K562 (cell line): ENCODE measurements around the gene COPS6. TPM values are rescaled to one million over a fixed set of nuclear protein-coding genes. Genes with fewer than 3 reads are reported as not detected.

ENCODE experiments used
- E2F4 ChIP-seq: sonication (generic); formaldehyde crosslinking; IDR thresholded peaks from 2 replicates; pipeline ENCODE4 v1.8.0; 2022; ENCODE audit warnings: mild to moderate bottlenecking, low read depth, missing genetic modification reagents
- EHMT2 ChIP-seq: fragments of 450-650 bp; IDR thresholded peaks from 2 replicates; pipeline ENCODE4 v1.6.1; 2018; ENCODE audit warnings: antibody characterized with exemption
- FOXJ2 ChIP-seq: fragments of 200-800 bp; sonication (Bioruptor generic); IDR thresholded peaks from 2 replicates; pipeline ENCODE4 v1.6.1; 2016; ENCODE audit warnings: missing genetic modification characterization, missing compliant biosample characterization
- HDAC6 ChIP-seq: IDR thresholded peaks from 2 replicates; pipeline ENCODE4 v1.6.1; 2012; ENCODE audit warnings: low read depth, mild to moderate bottlenecking, control low read depth, inconsistent platforms, low read length, moderate library complexity
- HNRNPL ChIP-seq: fragments of 200-400 bp; formaldehyde crosslinking; IDR thresholded peaks from 2 replicates; pipeline ENCODE4 v1.6.1; 2017; ENCODE audit warnings: low read depth, mild to moderate bottlenecking, low read length
- ILF3 ChIP-seq: fragments of 450-650 bp; IDR thresholded peaks from 2 replicates; pipeline ENCODE4 v1.6.1; 2018; ENCODE audit warnings: antibody characterized with exemption, mild to moderate bottlenecking, moderate library complexity, borderline replicate concordance
- KDM1A ChIP-seq, 2 experiments: fragments of 450-650 bp; IDR thresholded peaks; 2 replicates each; pipeline ENCODE4 v1.6.1; 2016; ENCODE audit warnings: mild to moderate bottlenecking in 2 of 2
- NR1H2 ChIP-seq: sonication (generic); formaldehyde crosslinking; IDR thresholded peaks from 2 replicates; pipeline ENCODE4 v1.4.0; 2020; ENCODE audit warnings: mild to moderate bottlenecking, missing genetic modification reagents
- POLR3A ChIP-seq: IDR thresholded peaks from 2 replicates; pipeline ENCODE4 v1.6.1; 2011; ENCODE audit warnings: borderline replicate concordance, mild to moderate bottlenecking, moderate library complexity; ENCODE audit not compliant: insufficient read length, insufficient read depth; ENCODE audit errors: extremely low read depth
- RBM17 ChIP-seq: fragments of 200-400 bp; formaldehyde crosslinking; IDR thresholded peaks from 2 replicates; pipeline ENCODE4 v1.6.1; 2017; ENCODE audit warnings: low read depth, mild to moderate bottlenecking, low read length, borderline replicate concordance
- SIRT6 ChIP-seq: IDR thresholded peaks from one replicate; pipeline ENCODE4 v1.6.1; 2012; ENCODE audit warnings: low read depth, mild to moderate bottlenecking, control low read depth, inconsistent platforms, low read length, moderate library complexity
- SLC30A9 ChIP-seq: fragments of 250-450 bp; sonication (Bioruptor Pico); IDR thresholded peaks from 2 replicates; pipeline ENCODE4 v1.8.0; 2022; ENCODE audit warnings: mild to moderate bottlenecking, moderate library complexity
- SMARCE1 ChIP-seq: fragments of 450-650 bp; IDR thresholded peaks from 2 replicates; pipeline ENCODE4 v1.7.1; 2016; ENCODE audit warnings: mild to moderate bottlenecking
- SNIP1 ChIP-seq: fragments of 450-650 bp; IDR thresholded peaks from 2 replicates; pipeline ENCODE4 v1.7.1; 2017; ENCODE audit warnings: low read depth, mild to moderate bottlenecking
- STAT6 ChIP-seq: sonication (generic); formaldehyde crosslinking; IDR thresholded peaks from 2 replicates; pipeline ENCODE4 v1.8.1; 2023; ENCODE audit warnings: mild to moderate bottlenecking, missing genetic modification reagents
- ZNF212 ChIP-seq: fragments of 450-650 bp; formaldehyde crosslinking; IDR thresholded peaks from 2 replicates; pipeline ENCODE4 v1.4.0; 2020; ENCODE audit warnings: mild to moderate bottlenecking
- ZNF589 ChIP-seq: fragments of 200-800 bp; sonication (Bioruptor generic); IDR thresholded peaks from 2 replicates; pipeline ENCODE4 v1.6.1; 2016; ENCODE audit warnings: low read depth, missing genetic modification characterization, missing compliant biosample characterization
- ZNF696 ChIP-seq: fragments of 250-450 bp; sonication (Bioruptor Pico); conservative IDR thresholded peaks from 2 replicates; pipeline ENCODE4 v1.4.0; 2020; ENCODE audit warnings: mild to moderate bottlenecking, moderate library complexity
- polyA plus RNA-seq, 8 experiments: library from polyadenylated mRNA; depleted of rRNA in 4 of 8; stranded (reverse) in 5 of 8; unstranded in 3 of 8; fragments of >200 nt; fragmentation: Nextera tagmentation in 2 of 8; fragmentation: Illumina TruSeq in 1 of 8; extraction: Ambion mirVana in 2 of 8; extraction: Trizol in 1 of 8; gene quantifications; 2 replicates each; pipeline versions ENCODE4 v1.2.1 to v1.2.3, GENCODE V29; 2011 to 2014; ENCODE audit warnings: inconsistent platforms in 1 of 8, missing spikeins in 1 of 8
- total RNA-seq, 7 experiments: library from RNA; depleted of rRNA in 6 of 7; stranded (reverse); fragments of >200 nt in 6 of 7; fragmentation: Illumina TruSeq in 2 of 7; extraction: Trizol in 2 of 7; gene quantifications; 2 replicates each; pipeline versions ENCODE4 v1.2.1 to v1.2.3, GENCODE V29; 2011 to 2021; ENCODE audit warnings: low replicate concordance in 1 of 7
- TF ChIP-seq, protein P1 (sequence below), 2 experiments: fragments of 450-650 bp; IDR thresholded peaks; 2 replicates each; pipeline ENCODE4 v1.6.1; 2016
- TF ChIP-seq, protein P2 (sequence below): fragments of 250-450 bp; sonication (Bioruptor Pico); IDR thresholded peaks from 2 replicates; pipeline ENCODE4 v1.6.1; 2021; ENCODE audit warnings: mild to moderate bottlenecking
- TF ChIP-seq, protein P3 (sequence below): fragments of 450-650 bp; formaldehyde crosslinking; conservative IDR thresholded peaks from 2 replicates; pipeline ENCODE4 v1.4.0; 2022; ENCODE audit warnings: mild to moderate bottlenecking, missing genetic modification characterization

Gene COPS6
- total and polyA plus RNA-seq, 9 of the 15 experiments (the other 6 are each of a cell fraction or from before 2014, with no cell fraction given), result 63.0 to 331 (median 168) TPM

DNA sequence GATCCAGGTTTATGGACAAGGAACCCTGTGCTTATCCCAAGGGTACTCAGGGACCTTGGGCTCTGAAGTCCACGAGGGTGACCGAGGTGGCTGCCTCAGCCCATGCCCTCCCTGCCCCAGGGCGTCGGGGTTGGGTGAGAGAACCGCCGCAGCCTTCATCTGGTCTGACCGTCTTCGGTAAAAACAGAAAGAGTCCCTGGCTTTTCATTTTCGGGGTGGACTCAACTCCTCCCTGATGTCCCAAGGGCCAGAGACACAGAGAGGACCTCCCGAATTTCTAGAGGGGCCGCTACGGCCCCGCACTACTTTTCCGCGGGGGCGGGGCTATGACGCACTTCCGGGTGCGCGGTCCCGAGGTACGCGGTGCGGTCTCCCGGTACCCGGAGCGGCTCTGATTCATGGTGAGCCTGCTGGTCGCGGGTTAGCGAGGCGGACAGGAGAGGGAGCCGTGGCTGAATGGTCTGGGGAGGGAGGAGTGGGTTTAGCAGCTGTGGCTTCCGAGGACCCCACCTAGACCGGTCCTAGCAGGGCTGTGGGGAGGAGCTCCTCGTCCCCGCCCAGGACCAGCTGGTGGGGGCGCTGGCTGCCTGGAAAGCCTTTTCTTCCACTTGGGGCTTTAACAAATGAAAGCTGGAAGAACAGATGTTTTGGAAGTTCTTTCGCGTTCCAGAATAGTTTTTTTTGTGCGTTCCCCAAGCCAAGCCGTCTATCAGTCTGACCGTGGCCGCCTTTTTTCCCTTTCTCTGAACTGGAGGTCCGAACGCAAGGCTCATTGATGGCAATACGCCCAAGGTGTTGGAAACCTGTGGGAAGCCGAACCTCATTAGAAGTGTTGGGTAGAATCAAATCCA, 39.1 kb upstream of the COPS6 start, which contains the start of gene ZSCAN21 (continued):
- TF ChIP-seq SIRT6, result no peak
- TF ChIP-seq EHMT2, result peak; percentile 62; the same call in 1 of the 2 replicates
- no peak for TF ChIP-seq ILF3
- TF ChIP-seq, protein P1, sequence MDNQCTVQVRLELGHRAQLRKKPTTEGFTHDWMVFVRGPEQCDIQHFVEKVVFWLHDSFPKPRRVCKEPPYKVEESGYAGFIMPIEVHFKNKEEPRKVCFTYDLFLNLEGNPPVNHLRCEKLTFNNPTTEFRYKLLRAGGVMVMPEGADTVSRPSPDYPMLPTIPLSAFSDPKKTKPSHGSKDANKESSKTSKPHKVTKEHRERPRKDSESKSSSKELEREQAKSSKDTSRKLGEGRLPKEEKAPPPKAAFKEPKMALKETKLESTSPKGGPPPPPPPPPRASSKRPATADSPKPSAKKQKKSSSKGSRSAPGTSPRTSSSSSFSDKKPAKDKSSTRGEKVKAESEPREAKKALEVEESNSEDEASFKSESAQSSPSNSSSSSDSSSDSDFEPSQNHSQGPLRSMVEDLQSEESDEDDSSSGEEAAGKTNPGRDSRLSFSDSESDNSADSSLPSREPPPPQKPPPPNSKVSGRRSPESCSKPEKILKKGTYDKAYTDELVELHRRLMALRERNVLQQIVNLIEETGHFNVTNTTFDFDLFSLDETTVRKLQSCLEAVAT (IDR thresholded peaks at IDR 0.05), result no peak
- no peak for TF ChIP-seq HNRNPL
- TF ChIP-seq SMARCE1, result peak; percentile 48; the same call in 1 of the 2 replicates
- TF ChIP-seq SNIP1, result peak; percentile 87
- no peak for TF ChIP-seq E2F4 (CRISPR knock-in tag)
- no peak; the same call in 1 of the 2 replicates for TF ChIP-seq STAT6 (CRISPR knock-in tag)
- TF ChIP-seq SLC30A9 (CRISPR knock-in tag), result no peak
- TF ChIP-seq, protein P2, sequence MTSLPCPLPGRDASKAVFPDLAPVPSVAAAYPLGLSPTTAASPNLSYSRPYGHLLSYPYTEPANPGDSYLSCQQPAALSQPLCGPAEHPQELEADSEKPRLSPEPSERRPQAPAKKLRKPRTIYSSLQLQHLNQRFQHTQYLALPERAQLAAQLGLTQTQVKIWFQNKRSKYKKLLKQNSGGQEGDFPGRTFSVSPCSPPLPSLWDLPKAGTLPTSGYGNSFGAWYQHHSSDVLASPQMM, result no peak
- no peak for TF ChIP-seq ZNF589 (CRISPR knock-in tag)
- TF ChIP-seq, protein P3, sequence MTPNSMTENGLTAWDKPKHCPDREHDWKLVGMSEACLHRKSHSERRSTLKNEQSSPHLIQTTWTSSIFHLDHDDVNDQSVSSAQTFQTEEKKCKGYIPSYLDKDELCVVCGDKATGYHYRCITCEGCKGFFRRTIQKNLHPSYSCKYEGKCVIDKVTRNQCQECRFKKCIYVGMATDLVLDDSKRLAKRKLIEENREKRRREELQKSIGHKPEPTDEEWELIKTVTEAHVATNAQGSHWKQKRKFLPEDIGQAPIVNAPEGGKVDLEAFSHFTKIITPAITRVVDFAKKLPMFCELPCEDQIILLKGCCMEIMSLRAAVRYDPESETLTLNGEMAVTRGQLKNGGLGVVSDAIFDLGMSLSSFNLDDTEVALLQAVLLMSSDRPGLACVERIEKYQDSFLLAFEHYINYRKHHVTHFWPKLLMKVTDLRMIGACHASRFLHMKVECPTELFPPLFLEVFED (CRISPR knock-in tag), result no peak
- no peak for TF ChIP-seq RBM17
- TF ChIP-seq FOXJ2 (tag), result 0 out of 2 replicates have a peak, but pooled peaks have one; percentile 39
- TF ChIP-seq ZNF212 (CRISPR knock-in tag), result no peak
- TF ChIP-seq HDAC6, result no peak
- no peak for TF ChIP-seq NR1H2 (CRISPR knock-in tag)
- TF ChIP-seq ZNF696, result no peak
- TF ChIP-seq KDM1A (IDR thresholded peaks at IDR 0.05), result no peak
- no peak for TF ChIP-seq POLR3A
